Measurements from ENCODE around the gene MFGE8. TPM values are rescaled to one million over a fixed set of nuclear protein-coding genes. Genes with fewer than 3 reads are reported as not detected.
A peak's percentile ranks its signal among the peaks of the same experiment; 100 is the strongest.

MFGE8 gene
- total RNA-seq, 1 experiment from 2014 or later = 409 TPM

DNA sequence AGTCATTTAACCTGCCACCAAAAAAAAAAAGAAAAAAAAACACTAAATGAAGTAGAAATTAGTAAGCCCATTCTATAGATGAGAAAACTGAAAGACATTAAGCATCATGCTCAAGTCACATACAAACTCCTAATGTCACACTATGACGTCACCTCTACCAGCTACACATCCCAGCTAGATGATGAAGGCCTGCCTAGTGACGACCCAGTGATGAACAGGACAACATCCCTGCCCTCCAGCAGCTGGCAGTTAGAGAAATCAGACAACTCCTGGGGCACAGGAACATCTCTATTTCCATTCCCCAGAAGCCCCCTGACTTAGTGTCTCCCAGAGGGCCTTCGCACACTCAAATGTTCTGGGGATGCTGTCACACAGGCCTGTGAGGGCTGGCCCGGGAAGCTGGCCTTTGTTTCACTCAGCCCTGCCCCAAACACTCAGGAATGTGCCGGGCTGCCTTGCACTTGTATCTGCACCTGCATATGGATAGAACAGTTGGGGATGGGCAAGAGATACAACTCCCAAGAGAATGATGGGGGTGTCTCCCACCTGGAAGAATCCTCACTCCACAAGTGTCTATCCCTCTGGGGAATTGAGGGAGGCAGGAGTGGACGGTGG is 10.9 kb downstream of the MFGE8 start:
- Mint-ChIP-seq H3K27ac (ENCODE audit: unreplicated experiment) (peak overlapping the region; percentile 74), H3K9me3 (ENCODE audit: unreplicated experiment) (no peaks in the 10 kb centered on the region), H3K36me3 (ENCODE audit: insufficient read depth, unreplicated experiment) (peaks cover 77% of the 10 kb centered on the region), H3K4me3 (ENCODE audit: unreplicated experiment) (no peak overlapping the region), H3K4me1 (ENCODE audit: low read depth, unreplicated experiment) (peaks cover 17% of the 10 kb centered on the region), H3K27me3 (ENCODE audit: insufficient read depth, unreplicated experiment) (no peaks in the 10 kb centered on the region)
- Histone ChIP-seq H3K36me3 (ENCODE audit: control insufficient read depth, insufficient read depth, low read length) (peaks cover 8% of the 10 kb centered on the region), H3K9me3 (no peaks in the 10 kb centered on the region), H3K27me3 (replicated peaks; ENCODE audit: control insufficient read depth, insufficient read depth, low read length) (no peaks in the 10 kb centered on the region), H3K4me1 (peaks cover 14% of the 10 kb centered on the region; the same call in 1 of the 2 replicates), H3K4me3 (ENCODE audit: low read depth, low read length) (no peak overlapping the region)
- ChIA-PET CTCF (interaction anchor here (1.4 kb wide), 1 partner anchor 275 kb away, joined by 4 read pairs; no protein-coding TSS in a partner anchor), POLR2A (no interaction called here)
- no peak for DNase-seq
- intact Hi-C loops (cut with micrococcal nuclease; ENCODE audit: unreplicated experiment) = loop anchor here (5.0 kb wide), 1 partner anchor 270 kb away; no protein-coding TSS in a partner anchor
- no TSS peak for BruUV-seq (replicated peaks)
- TF ChIP-seq, protein P1, sequence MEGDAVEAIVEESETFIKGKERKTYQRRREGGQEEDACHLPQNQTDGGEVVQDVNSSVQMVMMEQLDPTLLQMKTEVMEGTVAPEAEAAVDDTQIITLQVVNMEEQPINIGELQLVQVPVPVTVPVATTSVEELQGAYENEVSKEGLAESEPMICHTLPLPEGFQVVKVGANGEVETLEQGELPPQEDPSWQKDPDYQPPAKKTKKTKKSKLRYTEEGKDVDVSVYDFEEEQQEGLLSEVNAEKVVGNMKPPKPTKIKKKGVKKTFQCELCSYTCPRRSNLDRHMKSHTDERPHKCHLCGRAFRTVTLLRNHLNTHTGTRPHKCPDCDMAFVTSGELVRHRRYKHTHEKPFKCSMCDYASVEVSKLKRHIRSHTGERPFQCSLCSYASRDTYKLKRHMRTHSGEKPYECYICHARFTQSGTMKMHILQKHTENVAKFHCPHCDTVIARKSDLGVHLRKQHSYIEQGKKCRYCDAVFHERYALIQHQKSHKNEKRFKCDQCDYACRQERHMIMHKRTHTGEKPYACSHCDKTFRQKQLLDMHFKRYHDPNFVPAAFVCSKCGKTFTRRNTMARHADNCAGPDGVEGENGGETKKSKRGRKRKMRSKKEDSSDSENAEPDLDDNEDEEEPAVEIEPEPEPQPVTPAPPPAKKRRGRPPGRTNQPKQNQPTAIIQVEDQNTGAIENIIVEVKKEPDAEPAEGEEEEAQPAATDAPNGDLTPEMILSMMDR (IDR thresholded peaks at IDR 0.05; ENCODE audit: insufficient read depth in 1 of 2, low read depth in 1 of 2, low read length in 1 of 2, severe bottlenecking in 1 of 2, unreplicated experiment in 1 of 2) = no peak

- Histone ChIP-seq H3K4me1 (peaks cover 14% of the 10 kb centered on the region; the same call in 1 of the 2 replicates), H3K4me3 (ENCODE audit: low read depth, low read length) (no peak overlapping the region), H3K27me3 (replicated peaks; ENCODE audit: control insufficient read depth, insufficient read depth, low read length) (no peaks in the 10 kb centered on the region), H3K36me3 (ENCODE audit: control insufficient read depth, insufficient read depth, low read length) (peaks cover 6% of the 10 kb centered on the region), H3K9me3 (no peaks in the 10 kb centered on the region)
- Mint-ChIP-seq H3K27ac (ENCODE audit: unreplicated experiment) (peak overlapping the region; percentile 74), H3K9me3 (ENCODE audit: unreplicated experiment) (no peaks in the 10 kb centered on the region), H3K4me3 (ENCODE audit: unreplicated experiment) (no peak overlapping the region), H3K27me3 (ENCODE audit: insufficient read depth, unreplicated experiment) (no peaks in the 10 kb centered on the region), H3K36me3 (ENCODE audit: insufficient read depth, unreplicated experiment) (peaks cover 76% of the 10 kb centered on the region), H3K4me1 (ENCODE audit: low read depth, unreplicated experiment) (peaks cover 17% of the 10 kb centered on the region)
- intact Hi-C loops (cut with micrococcal nuclease; ENCODE audit: unreplicated experiment) = loop anchor here (5.0 kb wide), 1 partner anchor 271 kb away; no protein-coding TSS in a partner anchor
- ChIA-PET POLR2A (no interaction called here), CTCF (no interaction called here)
- no TSS peak for BruUV-seq (replicated peaks)
- TF ChIP-seq, protein P1 (IDR thresholded peaks at IDR 0.05; ENCODE audit: insufficient read depth in 1 of 2, low read depth in 1 of 2, low read length in 1 of 2, severe bottlenecking in 1 of 2, unreplicated experiment in 1 of 2) = no peak
- DNase-seq = no peak
Measured at GRCh38 chr15:88901508-88902220, 11.5 kb downstream of the MFGE8 start.

DNA sequence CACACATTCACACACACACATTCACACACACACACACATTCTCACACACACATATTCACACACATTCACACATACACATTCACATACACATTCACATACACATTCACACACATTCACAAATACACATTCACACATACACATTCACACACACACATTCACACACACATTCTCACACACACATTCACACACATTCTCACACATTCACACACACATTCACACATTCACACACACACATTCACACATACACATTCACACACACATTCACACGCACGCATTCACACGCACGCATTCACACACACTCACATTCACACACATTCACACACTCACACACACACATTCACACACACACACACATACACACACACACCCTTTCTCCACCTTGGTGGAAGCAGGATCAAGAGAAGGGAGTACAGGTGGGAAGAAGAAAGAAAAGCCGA is 12.2 kb downstream of the MFGE8 start:
- no peak overlapping the region for H3K27ac Mint-ChIP-seq (ENCODE audit: unreplicated experiment)
- CTCF ChIA-PET = no interaction called here
- H3K36me3 Mint-ChIP-seq (ENCODE audit: insufficient read depth, unreplicated experiment) = peaks cover 74% of the 10 kb centered on the region
- POLR2A ChIA-PET = no interaction called here
- Histone ChIP-seq H3K4me1 (peaks cover 14% of the 10 kb centered on the region; the same call in 1 of the 2 replicates), H3K27me3 (replicated peaks; ENCODE audit: control insufficient read depth, insufficient read depth, low read length) (no peaks in the 10 kb centered on the region), H3K4me3 (ENCODE audit: low read depth, low read length) (no peak overlapping the region), H3K9me3 (no peaks in the 10 kb centered on the region), H3K36me3 (ENCODE audit: control insufficient read depth, insufficient read depth, low read length) (peaks cover 4% of the 10 kb centered on the region)
- H3K27me3 Mint-ChIP-seq (ENCODE audit: insufficient read depth, unreplicated experiment) = no peaks in the 10 kb centered on the region
- TF ChIP-seq, protein P1 (IDR thresholded peaks at IDR 0.05; ENCODE audit: insufficient read depth in 1 of 2, low read depth in 1 of 2, low read length in 1 of 2, severe bottlenecking in 1 of 2, unreplicated experiment in 1 of 2) = no peak
- no peaks in the 10 kb centered on the region for H3K9me3 Mint-ChIP-seq (ENCODE audit: unreplicated experiment)
- peaks cover 17% of the 10 kb centered on the region for H3K4me1 Mint-ChIP-seq (ENCODE audit: low read depth, unreplicated experiment)
- BruUV-seq (replicated peaks) = no TSS peak
- no peak for DNase-seq
- intact Hi-C loops (cut with micrococcal nuclease; ENCODE audit: unreplicated experiment) = loop anchor here (5.0 kb wide), 1 partner anchor 271 kb away; no protein-coding TSS in a partner anchor
- no peak overlapping the region for H3K4me3 Mint-ChIP-seq (ENCODE audit: unreplicated experiment)
